ENCODE results near the gene PDE4D.
A peak's percentile ranks its signal among the peaks of the same experiment; 100 is the strongest.

PDE4D gene

GRCh38 chr5:59838067-59838466, 55.5 kb downstream of the PDE4D start:
- DNase-seq: no peak

GRCh38 chr5:59837071-59837470, 56.5 kb downstream of the PDE4D start:
- no peak for DNase-seq

- DNase-seq: no peak
These were observed 57.7 kb downstream of the PDE4D start for GRCh38 chr5:59835800-59836199.

GRCh38 chr5:59833448-59833847, 60.1 kb downstream of the PDE4D start:
- DNase-seq: no peak

GRCh38 chr5:59832577-59833301, 60.8 kb downstream of the PDE4D start:
- DNase-seq: no peak

- DNase-seq: no peak
These were observed 62.1 kb downstream of the PDE4D start for GRCh38 chr5:59831326-59832010.

GRCh38 chr5:59830536-59831200, 62.9 kb downstream of the PDE4D start:
- no peak for DNase-seq

GRCh38 chr5:59829922-59830321, 63.6 kb downstream of the PDE4D start:
- no peak for DNase-seq

GRCh38 chr5:59829386-59829785, 64.1 kb downstream of the PDE4D start:
- no peak for DNase-seq

- no peak for DNase-seq
These were observed 64.9 kb downstream of the PDE4D start for GRCh38 chr5:59828623-59829022.

GRCh38 chr5:59826996-59827395, 66.5 kb downstream of the PDE4D start:
- DNase-seq: no peak

- DNase-seq: no peak
These were observed 70.1 kb downstream of the PDE4D start for GRCh38 chr5:59823420-59823819.

GRCh38 chr5:59819806-59820205, 73.7 kb downstream of the PDE4D start:
- no peak for DNase-seq

GRCh38 chr5:59817536-59817935, 76.0 kb downstream of the PDE4D start:
- no peak for DNase-seq

GRCh38 chr5:59816654-59817300, 76.7 kb downstream of the PDE4D start:
- DNase-seq: no peak

- no peak for DNase-seq
These were observed 79.0 kb downstream of the PDE4D start for GRCh38 chr5:59814537-59814872.

GRCh38 chr5:59813761-59814536, 79.6 kb downstream of the PDE4D start:
- peak; percentile 26 for DNase-seq

GRCh38 chr5:59810041-59810440, 83.5 kb downstream of the PDE4D start:
- peak; percentile 41 for DNase-seq

- no peak for DNase-seq
These were observed 85.7 kb downstream of the PDE4D start for GRCh38 chr5:59807806-59808205.

- DNase-seq: no peak
These were observed 93.1 kb downstream of the PDE4D start for GRCh38 chr5:59800347-59800893.

GRCh38 chr5:59799668-59800346, 93.7 kb downstream of the PDE4D start:
- DNase-seq: peak; percentile 43
